AG04450 (cell line): ENCODE data around the gene XPR1. TPM values are rescaled to one million over a fixed set of nuclear protein-coding genes. Genes with fewer than 3 reads are reported as not detected.

Experiments
- CTCF ChIA-PET: fragments of 300-600, 350-600 bp; formaldehyde crosslinking; extraction: SDS; loops from one replicate; lab custom pipeline; 2022; ENCODE audit warnings: antibody characterized with exemption, inconsistent platforms; lab: Charles Lee
- POLR2A ChIA-PET: fragments of 350-600 bp; formaldehyde crosslinking; extraction: SDS; loops from one replicate; lab custom pipeline; 2021; ENCODE audit warnings: antibody characterized with exemption, inconsistent platforms; lab: Yijun Ruan, JAX
- DNase-seq: peaks from one replicate; pipeline ENCODE4 v3.0.0-alpha.2; 2011; ENCODE audit warnings: low read depth, low spot score
- H3K27ac ChIP-seq: one replicate; pipeline ENCODE4 v1.5.1; 2012; ENCODE audit warnings: low read depth, low read length, control low read depth
- H3K27me3 ChIP-seq: one replicate; pipeline ENCODE4 v1.6.0; 2012; ENCODE audit warnings: low read length; ENCODE audit not compliant: control insufficient read depth, insufficient read depth
- H3K4me3 ChIP-seq: 2 replicates; pipeline ENCODE4 v1.5.1; 2011; ENCODE audit warnings: mild to moderate bottlenecking, low read depth, low read length, control low read depth
- H3K9me3 ChIP-seq: 2 replicates; pipeline ENCODE4 v1.5.1; 2012; ENCODE audit warnings: low read length; ENCODE audit not compliant: control insufficient read depth, insufficient read depth
- polyA plus RNA-seq: library from polyadenylated mRNA; depleted of rRNA; stranded (reverse); fragments of >200 nt; gene quantifications from 2 replicates; pipeline ENCODE4 v1.2.3, GENCODE V29; 2011
- TF ChIP-seq, protein P1 (sequence below): IDR thresholded peaks from 2 replicates; pipeline ENCODE4 v1.5.1; 2011; ENCODE audit warnings: low read depth, low read length, control low read depth, inconsistent platforms

XPR1 gene
- polyA plus RNA-seq, 1 experiment, result 63.2 TPM

DNA sequence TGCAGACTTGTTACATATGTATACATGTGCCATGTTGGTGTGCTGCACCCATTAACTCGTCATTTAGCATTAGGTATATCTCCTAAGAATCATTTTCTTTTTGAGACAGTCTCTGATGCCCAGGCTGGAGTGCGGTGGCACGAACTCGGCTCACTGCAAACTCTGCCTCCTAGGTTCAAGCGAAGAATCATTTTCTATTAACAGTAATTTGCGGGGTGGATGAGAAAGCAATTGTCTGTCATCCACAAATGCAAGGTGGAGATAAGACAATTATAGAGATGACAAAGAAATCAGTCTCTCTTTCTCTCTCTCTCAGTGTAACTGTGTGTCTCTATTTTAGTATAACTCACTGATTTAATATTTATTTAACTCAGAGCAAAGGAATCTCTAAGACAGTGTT, 149.9 kb downstream of the XPR1 start:
- ChIA-PET POLR2A (no interaction called here), CTCF (no interaction called here)
- no peaks in the 10 kb centered on the region for H3K27me3 ChIP-seq
- H3K27ac ChIP-seq, result no peak overlapping the region
- TF ChIP-seq, protein P1, sequence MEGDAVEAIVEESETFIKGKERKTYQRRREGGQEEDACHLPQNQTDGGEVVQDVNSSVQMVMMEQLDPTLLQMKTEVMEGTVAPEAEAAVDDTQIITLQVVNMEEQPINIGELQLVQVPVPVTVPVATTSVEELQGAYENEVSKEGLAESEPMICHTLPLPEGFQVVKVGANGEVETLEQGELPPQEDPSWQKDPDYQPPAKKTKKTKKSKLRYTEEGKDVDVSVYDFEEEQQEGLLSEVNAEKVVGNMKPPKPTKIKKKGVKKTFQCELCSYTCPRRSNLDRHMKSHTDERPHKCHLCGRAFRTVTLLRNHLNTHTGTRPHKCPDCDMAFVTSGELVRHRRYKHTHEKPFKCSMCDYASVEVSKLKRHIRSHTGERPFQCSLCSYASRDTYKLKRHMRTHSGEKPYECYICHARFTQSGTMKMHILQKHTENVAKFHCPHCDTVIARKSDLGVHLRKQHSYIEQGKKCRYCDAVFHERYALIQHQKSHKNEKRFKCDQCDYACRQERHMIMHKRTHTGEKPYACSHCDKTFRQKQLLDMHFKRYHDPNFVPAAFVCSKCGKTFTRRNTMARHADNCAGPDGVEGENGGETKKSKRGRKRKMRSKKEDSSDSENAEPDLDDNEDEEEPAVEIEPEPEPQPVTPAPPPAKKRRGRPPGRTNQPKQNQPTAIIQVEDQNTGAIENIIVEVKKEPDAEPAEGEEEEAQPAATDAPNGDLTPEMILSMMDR, result no peak
- H3K4me3 ChIP-seq, result no peak overlapping the region
- no peaks in the 10 kb centered on the region for H3K9me3 ChIP-seq
- no peak for DNase-seq

DNA sequence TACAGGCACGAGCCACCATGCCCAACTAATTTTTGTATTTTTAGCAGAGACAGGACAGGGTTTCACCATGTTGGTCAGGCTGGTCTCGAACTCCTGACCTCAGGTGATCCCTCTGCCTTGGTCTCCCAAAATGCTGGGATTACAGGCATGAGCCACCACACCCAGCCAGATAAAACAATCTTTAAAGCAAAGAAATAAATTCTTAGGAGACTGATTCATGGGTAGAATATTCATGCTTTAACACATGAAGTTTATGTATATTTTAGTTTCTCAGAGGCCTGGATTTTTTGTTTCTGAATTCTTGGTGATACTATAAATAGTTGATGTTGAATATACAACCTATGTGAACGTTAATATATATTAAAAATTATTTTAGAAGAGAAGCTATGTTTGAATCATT, 153.5 kb downstream of the XPR1 start:
- DNase-seq, result no peak
- ChIA-PET POLR2A (interaction anchor here (0.5 to 1.1 kb wide), 2 partner anchors 20 to 69 kb away, joined by 3 to 7 read pairs; no protein-coding TSS in a partner anchor), CTCF (interaction anchor here (0.5 to 0.7 kb wide), 3 partner anchors 15 to 252 kb away, joined by 3 read pairs; no protein-coding TSS in a partner anchor)
- no peaks in the 10 kb centered on the region for H3K9me3 ChIP-seq
- H3K27ac ChIP-seq, result peak overlapping the region; percentile 39
- no peaks in the 10 kb centered on the region for H3K27me3 ChIP-seq
- TF ChIP-seq, protein P1, result no peak
- no peak overlapping the region for H3K4me3 ChIP-seq

DNA sequence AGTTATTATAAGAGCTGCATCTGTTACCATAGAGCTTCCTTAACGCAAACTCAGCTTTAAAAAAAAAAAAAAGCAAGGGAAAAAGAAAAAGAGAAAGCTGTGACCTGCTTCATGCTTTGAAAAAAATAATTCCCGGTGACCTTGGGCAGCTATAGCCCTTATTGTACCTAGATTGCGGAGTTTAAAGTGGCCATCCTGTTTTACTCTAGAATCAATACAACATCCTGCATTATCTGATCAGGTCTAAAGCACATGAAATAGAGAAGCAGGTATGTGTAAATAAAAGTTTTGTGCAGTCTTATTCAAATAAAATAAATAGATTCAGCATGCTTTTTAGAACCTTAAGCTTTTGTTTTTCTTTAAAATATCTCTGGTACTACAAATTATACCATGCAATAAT, 154.1 kb downstream of the XPR1 start:
- Histone ChIP-seq H3K27ac (no peak overlapping the region), H3K4me3 (no peak overlapping the region), H3K9me3 (no peaks in the 10 kb centered on the region), H3K27me3 (no peaks in the 10 kb centered on the region)
- ChIA-PET CTCF (interaction anchor here (0.5 to 0.7 kb wide), 3 partner anchors 45 to 253 kb away, joined by 3 read pairs; no protein-coding TSS in a partner anchor), POLR2A (interaction anchor here (0.5 to 1.1 kb wide), 2 partner anchors 21 to 68 kb away, joined by 3 to 7 read pairs; no protein-coding TSS in a partner anchor)
- DNase-seq, result no peak
- TF ChIP-seq, protein P1, result no peak

DNA sequence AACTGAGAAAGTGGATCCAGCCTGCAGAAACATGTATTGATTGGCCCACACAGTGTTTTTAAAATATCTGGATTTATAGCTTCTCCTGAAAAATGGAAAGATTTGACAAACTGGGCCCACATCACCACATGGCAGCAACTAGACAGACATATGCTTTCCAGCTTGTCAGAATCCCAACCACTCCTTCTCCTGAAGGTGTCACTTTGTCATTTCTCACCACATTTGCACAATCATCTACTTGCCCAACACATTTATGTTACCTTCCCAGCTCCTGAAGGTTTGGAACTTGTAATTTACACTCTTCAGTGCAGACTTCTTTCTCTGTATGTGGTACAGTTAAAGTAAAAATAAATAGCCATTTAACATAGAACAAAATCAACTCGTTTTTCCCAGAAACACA, 154.8 kb downstream of the XPR1 start:
- POLR2A ChIA-PET, result no interaction called here
- CTCF ChIA-PET, result interaction anchor here (0.6 kb wide), 1 partner anchor 46 kb away, joined by 3 read pairs; no protein-coding TSS in a partner anchor
- Histone ChIP-seq H3K9me3 (no peaks in the 10 kb centered on the region), H3K27ac (no peak overlapping the region), H3K27me3 (no peaks in the 10 kb centered on the region), H3K4me3 (no peak overlapping the region)
- TF ChIP-seq, protein P1, result no peak
- no peak for DNase-seq

DNA sequence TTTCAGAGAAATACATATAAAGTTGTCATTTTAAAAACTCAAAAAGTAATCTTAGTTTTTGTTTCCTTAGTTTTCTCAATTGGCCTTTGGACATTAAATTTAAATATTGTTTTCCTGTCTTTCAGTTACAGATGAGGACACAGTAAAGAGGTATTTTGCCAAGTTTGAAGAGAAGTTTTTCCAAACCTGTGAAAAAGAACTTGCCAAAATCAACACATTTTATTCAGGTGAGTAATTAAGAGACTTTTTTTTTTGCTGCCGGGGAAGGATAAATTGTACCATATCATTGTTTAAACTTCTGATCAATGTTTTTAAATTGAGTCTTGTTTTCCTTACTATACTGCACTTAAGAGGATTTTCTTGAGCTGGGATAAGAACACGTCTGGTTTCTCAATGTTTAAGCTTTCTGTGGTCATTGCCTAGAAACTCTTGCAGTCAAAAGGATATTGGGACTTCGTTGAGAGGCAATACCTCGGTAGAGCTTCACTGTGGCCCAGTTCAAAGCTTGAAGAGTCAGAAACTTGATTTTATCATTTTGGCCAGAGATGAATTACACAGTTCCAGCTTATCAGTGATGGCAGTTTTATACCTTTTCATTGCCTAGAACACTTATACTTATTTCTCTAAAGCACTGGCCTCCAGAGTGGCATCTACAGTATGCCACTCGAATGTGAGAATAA, 155.9 kb downstream of the XPR1 start:
- POLR2A ChIA-PET, result no interaction called here
- DNase-seq, result no peak
- Histone ChIP-seq H3K4me3 (no peak overlapping the region), H3K27me3 (no peaks in the 10 kb centered on the region), H3K9me3 (no peaks in the 10 kb centered on the region), H3K27ac (no peak overlapping the region)
- TF ChIP-seq, protein P1, result no peak
- CTCF ChIA-PET, result interaction anchor here (0.8 kb wide), 1 partner anchor 494 kb away, joined by 3 read pairs; no protein-coding TSS in a partner anchor
